Measurements from ENCODE around the gene CDK3. TPM values are rescaled to one million over a fixed set of nuclear protein-coding genes. Genes with fewer than 3 reads are reported as not detected.

The CDK3 gene
- polyA plus RNA-seq (2011; rRNA removed), result 2.7 and 2.9 TPM in 2 replicates
- polyA minus RNA-seq (2011; rRNA and poly(A)+ RNA removed), result 1.00 and 1.3 TPM in 2 replicates

- POLR2A ChIA-PET, result no interaction called here
- H3K4me3 ChIP-seq (ENCODE audit: low read depth, low read length), result no peak within 1 kb of the TSS
- no peaks in the 10 kb centered on the region for H3K27me3 ChIP-seq (ENCODE audit: control insufficient read depth, insufficient read depth, low read length)
- CTCF ChIA-PET, result interaction anchor here (0.6 to 6.6 kb wide), 7 partner anchors 9 to 181 kb away, joined by 3 to 46 read pairs (median 4); partner anchors contain the start of gene MRPL38
- TF ChIP-seq CTCF (IDR thresholded peaks at IDR 0.05; ENCODE audit: low read depth, low read length), result no peak
- no peak for DNase-seq (ENCODE audit: low read depth, low spot score)
- no peak within 1 kb of the TSS for H3K27ac ChIP-seq (ENCODE audit: low read depth, low read length)
- H3K9me3 ChIP-seq (ENCODE audit: control insufficient read depth, insufficient read depth, low read length), result no peaks in the 10 kb centered on the region
These were observed at the start of gene CDK3 for GRCh38 chr17:76000755-76001521. TSS of gene CDK3 (plus strand) at chr17:76000855. CDS start at chr17:76001426, 571 bp downstream.

- Histone ChIP-seq H3K9me3 (ENCODE audit: control insufficient read depth, insufficient read depth, low read length) (no peaks in the 10 kb centered on the region), H3K27ac (ENCODE audit: low read depth, low read length) (no peak overlapping the region), H3K27me3 (ENCODE audit: control insufficient read depth, insufficient read depth, low read length) (no peaks in the 10 kb centered on the region), H3K4me3 (ENCODE audit: low read depth, low read length) (no peak overlapping the region)
- TF ChIP-seq CTCF (IDR thresholded peaks at IDR 0.05; ENCODE audit: low read depth, low read length), result no peak
- POLR2A ChIA-PET, result interaction anchor here (0.6 to 1.3 kb wide), 3 partner anchors 10 to 153 kb away, joined by 3 to 8 read pairs (median 5); partner anchors contain the start of genes EXOC7 and FBF1
- DNase-seq (ENCODE audit: low read depth, low spot score), result no peak
- CTCF ChIA-PET, result interaction anchor here (0.6 kb wide), 1 partner anchor 26 kb away, joined by 9 read pairs; no protein-coding TSS in a partner anchor
These were observed 49.6 kb upstream of the CDK3 start for GRCh38 chr17:75950855-75951554.

- ChIA-PET POLR2A (no interaction called here), CTCF (interaction anchor here (0.9 kb wide), 1 partner anchor 55 kb away, joined by 4 read pairs; no protein-coding TSS in a partner anchor)
- Histone ChIP-seq H3K27ac (ENCODE audit: low read depth, low read length) (no peak overlapping the region), H3K9me3 (ENCODE audit: control insufficient read depth, insufficient read depth, low read length) (no peaks in the 10 kb centered on the region), H3K27me3 (ENCODE audit: control insufficient read depth, insufficient read depth, low read length) (no peaks in the 10 kb centered on the region), H3K4me3 (ENCODE audit: low read depth, low read length) (no peak overlapping the region)
- TF ChIP-seq CTCF (IDR thresholded peaks at IDR 0.05; ENCODE audit: low read depth, low read length), result no peak
- no peak for DNase-seq (ENCODE audit: low read depth, low spot score)
These were observed 41.4 kb upstream of the CDK3 start for GRCh38 chr17:75959051-75959838.

- H3K27ac ChIP-seq (ENCODE audit: low read depth, low read length), result no peak overlapping the region
- no peak for TF ChIP-seq CTCF (IDR thresholded peaks at IDR 0.05; ENCODE audit: low read depth, low read length)
- H3K4me3 ChIP-seq (ENCODE audit: low read depth, low read length), result no peak overlapping the region
- H3K27me3 ChIP-seq (ENCODE audit: control insufficient read depth, insufficient read depth, low read length), result no peaks in the 10 kb centered on the region
- ChIA-PET POLR2A (no interaction called here), CTCF (interaction anchor here (0.7 to 0.9 kb wide), 2 partner anchors 45 to 54 kb away, joined by 3 to 4 read pairs; no protein-coding TSS in a partner anchor)
- H3K9me3 ChIP-seq (ENCODE audit: control insufficient read depth, insufficient read depth, low read length), result no peaks in the 10 kb centered on the region
- DNase-seq (ENCODE audit: low read depth, low spot score), result no peak
These were observed 40.7 kb upstream of the CDK3 start for GRCh38 chr17:75959839-75960511.

Data from AG04450 (cell line).